PC-9 (cell line): ENCODE results near the gene GRIN3A. TPM values are rescaled to one million over a fixed set of nuclear protein-coding genes. Genes with fewer than 3 reads are reported as not detected.

Source experiments
- BruUV-seq: library from RNA; stranded (reverse); fragments of 400-500 nt; replicated peaks from 2 replicates; lab custom pipeline; 2021; lab: Mats Ljungman, UMichigan
- CTCF ChIA-PET: fragments of 300-600 bp; sonication (Branson Sonifier 250); formaldehyde crosslinking; loops from one replicate; lab custom pipeline; 2022; ENCODE audit warnings: antibody characterized with exemption; lab: Charles Lee
- POLR2A ChIA-PET: fragments of 300-600 bp; sonication (Branson Sonifier 250); formaldehyde crosslinking; loops from one replicate; lab custom pipeline; 2022; ENCODE audit warnings: antibody characterized with exemption; ENCODE audit not compliant: unreplicated experiment; lab: Charles Lee
- DNase-seq, 2 experiments: peaks; one replicate each; pipeline versions ENCODE4 v3.0.0 to v3.0.0-alpha.2; 2015 to 2022; ENCODE audit warnings: mixed read lengths in 1 of 2
- H2AFZ ChIP-seq: fragments of 200-600 bp; sonication (generic); 2 replicates; pipeline ENCODE4 v1.8.1; 2017; ENCODE audit warnings: antibody characterized with exemption
- H3F3A ChIP-seq: fragments of 200-600 bp; sonication (generic); 2 replicates; pipeline ENCODE4 v1.8.1; 2017; ENCODE audit warnings: antibody characterized with exemption, mild to moderate bottlenecking, low read depth; ENCODE audit not compliant: insufficient read depth
- H3K27ac ChIP-seq: fragments of 200-600 bp; sonication (generic); 2 replicates; pipeline ENCODE4 v1.6.1; 2016; ENCODE audit warnings: mixed run types
- H3K27me3 ChIP-seq: fragments of 200-600 bp; sonication (generic); 2 replicates; pipeline ENCODE4 v1.6.1; 2016; ENCODE audit warnings: low read depth, mixed run types; ENCODE audit not compliant: insufficient read depth
- H3K36me3 ChIP-seq: fragments of 200-600 bp; sonication (generic); 2 replicates; pipeline ENCODE4 v1.6.1; 2016; ENCODE audit warnings: low read depth, mixed run types
- H3K4me1 ChIP-seq: fragments of 200-600 bp; sonication (generic); replicated peaks from 2 replicates; pipeline ENCODE4 v1.6.1; 2016; ENCODE audit warnings: mixed run types; ENCODE audit not compliant: insufficient read depth
- H3K4me2 ChIP-seq: fragments of 200-600 bp; sonication (generic); 2 replicates; pipeline ENCODE4 v1.6.1; 2017; ENCODE audit warnings: mixed run types
- H3K4me3 ChIP-seq: fragments of 200-600 bp; sonication (generic); 2 replicates; pipeline ENCODE4 v1.6.1; 2016; ENCODE audit warnings: mixed run types
- H3K79me2 ChIP-seq: fragments of 200-600 bp; sonication (generic); 2 replicates; pipeline ENCODE4 v1.6.1; 2017; ENCODE audit warnings: low read depth, mixed run types
- H3K9me2 ChIP-seq: fragments of 200-600 bp; sonication (generic); 2 replicates; pipeline ENCODE4 v1.8.1; 2017; ENCODE audit warnings: mild to moderate bottlenecking; ENCODE audit not compliant: insufficient read depth
- H3K9me3 ChIP-seq: fragments of 200-600 bp; sonication (generic); 2 replicates; pipeline ENCODE4 v1.8.1; 2016; ENCODE audit warnings: low read depth; ENCODE audit not compliant: insufficient read depth
- H4K20me1 ChIP-seq: fragments of 200-600 bp; sonication (generic); 2 replicates; pipeline ENCODE4 v1.8.1; 2017; ENCODE audit not compliant: insufficient read depth
- EZH2 ChIP-seq: fragments of 200-600 bp; sonication (generic); IDR thresholded peaks from 2 replicates; pipeline ENCODE4 v1.8.0; 2017; ENCODE audit warnings: antibody characterized with exemption, low read depth
- intact Hi-C: fragments of 100-400 bp; cut with micrococcal nuclease; formaldehyde crosslinking; loops from one replicate; pipeline ENCODE4 v1.10.0; 2022; ENCODE audit not compliant: unreplicated experiment
- total RNA-seq: library from RNA; stranded (reverse); gene quantifications from 2 replicates; pipeline ENCODE4 v1.2.3, GENCODE V29; 2021
- TF ChIP-seq, protein P1 (sequence below): fragments of 200-600 bp; sonication (generic); conservative IDR thresholded peaks from 2 replicates; pipeline ENCODE4 v1.6.1; 2017; ENCODE audit warnings: mixed run types, antibody characterized with exemption, mild to moderate bottlenecking, moderate library complexity

Gene GRIN3A
- total RNA-seq, 1 experiment from 2014 or later, result not detected

DNA sequence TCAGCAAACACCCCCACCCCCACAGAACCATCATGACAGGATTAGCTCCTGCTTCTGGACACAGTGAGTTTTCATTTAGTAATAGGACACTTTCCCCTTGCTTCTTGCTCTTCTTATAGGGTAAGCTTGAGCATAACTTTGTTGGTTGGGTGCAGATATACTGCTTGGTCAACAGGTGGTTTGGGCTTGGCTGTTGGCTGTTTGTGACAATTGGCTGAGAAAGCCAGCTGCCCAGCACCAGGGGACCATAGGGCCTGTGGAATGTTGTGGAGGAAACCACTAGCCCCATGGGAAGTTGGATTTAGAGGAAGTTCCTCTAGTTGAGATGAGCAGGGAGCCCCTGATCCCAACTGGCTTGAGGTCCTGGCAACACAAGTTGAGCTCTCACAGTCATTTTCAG lies 174.2 kb downstream of the GRIN3A start:
- ChIA-PET POLR2A (no interaction called here), CTCF (no interaction called here)
- Histone ChIP-seq H3K9me2 (no peaks in the 10 kb centered on the region), H3K9me3 (no peaks in the 10 kb centered on the region), H3K79me2 (no peaks in the 10 kb centered on the region), H3F3A (no peaks in the 10 kb centered on the region), H3K4me2 (no peak overlapping the region), H3K4me3 (no peak overlapping the region), H3K27me3 (no peaks in the 10 kb centered on the region), H3K27ac (no peak overlapping the region), H3K4me1 (no peaks in the 10 kb centered on the region), H2AFZ (no peak overlapping the region), H3K36me3 (peaks cover 19% of the 10 kb centered on the region; the same call in 1 of the 2 replicates), H4K20me1 (0 out of 2 replicates have a peak, but pooled peaks cover 5% of the 10 kb centered on the region)
- TF ChIP-seq EZH2, result no peak
- TF ChIP-seq, protein P1, sequence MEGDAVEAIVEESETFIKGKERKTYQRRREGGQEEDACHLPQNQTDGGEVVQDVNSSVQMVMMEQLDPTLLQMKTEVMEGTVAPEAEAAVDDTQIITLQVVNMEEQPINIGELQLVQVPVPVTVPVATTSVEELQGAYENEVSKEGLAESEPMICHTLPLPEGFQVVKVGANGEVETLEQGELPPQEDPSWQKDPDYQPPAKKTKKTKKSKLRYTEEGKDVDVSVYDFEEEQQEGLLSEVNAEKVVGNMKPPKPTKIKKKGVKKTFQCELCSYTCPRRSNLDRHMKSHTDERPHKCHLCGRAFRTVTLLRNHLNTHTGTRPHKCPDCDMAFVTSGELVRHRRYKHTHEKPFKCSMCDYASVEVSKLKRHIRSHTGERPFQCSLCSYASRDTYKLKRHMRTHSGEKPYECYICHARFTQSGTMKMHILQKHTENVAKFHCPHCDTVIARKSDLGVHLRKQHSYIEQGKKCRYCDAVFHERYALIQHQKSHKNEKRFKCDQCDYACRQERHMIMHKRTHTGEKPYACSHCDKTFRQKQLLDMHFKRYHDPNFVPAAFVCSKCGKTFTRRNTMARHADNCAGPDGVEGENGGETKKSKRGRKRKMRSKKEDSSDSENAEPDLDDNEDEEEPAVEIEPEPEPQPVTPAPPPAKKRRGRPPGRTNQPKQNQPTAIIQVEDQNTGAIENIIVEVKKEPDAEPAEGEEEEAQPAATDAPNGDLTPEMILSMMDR, result no peak
- no TSS peak for BruUV-seq
- intact Hi-C loops, result no loop called here
- DNase-seq, result no peak

DNA sequence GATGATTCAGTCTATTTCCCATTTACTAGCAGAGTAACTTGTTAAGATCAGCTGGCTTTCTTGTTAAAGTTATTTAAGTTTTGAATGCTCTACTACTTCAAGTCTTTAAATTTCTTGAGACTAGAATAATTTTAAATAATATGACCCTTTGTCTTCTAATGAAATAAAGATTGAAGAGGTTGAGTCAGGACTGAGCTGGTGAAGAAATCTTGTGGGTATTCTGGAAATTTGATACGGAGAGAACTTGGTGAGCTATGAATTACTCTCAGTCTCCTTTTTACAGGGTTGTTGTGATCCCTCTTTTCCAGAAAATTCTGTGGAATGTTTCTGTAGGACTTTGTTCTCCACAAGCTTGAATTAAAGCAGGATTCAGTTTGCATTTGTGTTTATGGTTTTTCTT lies 175.5 kb downstream of the GRIN3A start:
- Histone ChIP-seq H3K79me2 (no peaks in the 10 kb centered on the region), H3F3A (no peaks in the 10 kb centered on the region), H3K9me2 (no peaks in the 10 kb centered on the region), H3K9me3 (no peaks in the 10 kb centered on the region), H3K27me3 (no peaks in the 10 kb centered on the region), H3K27ac (no peak overlapping the region), H2AFZ (no peak overlapping the region), H3K4me1 (no peaks in the 10 kb centered on the region), H3K4me2 (no peak overlapping the region), H3K4me3 (no peak overlapping the region), H3K36me3 (peaks cover 25% of the 10 kb centered on the region; the same call in 1 of the 2 replicates), H4K20me1 (0 out of 2 replicates have a peak, but pooled peaks cover 5% of the 10 kb centered on the region)
- ChIA-PET CTCF (no interaction called here), POLR2A (no interaction called here)
- DNase-seq, result no peak
- no TSS peak for BruUV-seq
- intact Hi-C loops, result no loop called here
- TF ChIP-seq, protein P1, result no peak
- TF ChIP-seq EZH2, result no peak

DNA sequence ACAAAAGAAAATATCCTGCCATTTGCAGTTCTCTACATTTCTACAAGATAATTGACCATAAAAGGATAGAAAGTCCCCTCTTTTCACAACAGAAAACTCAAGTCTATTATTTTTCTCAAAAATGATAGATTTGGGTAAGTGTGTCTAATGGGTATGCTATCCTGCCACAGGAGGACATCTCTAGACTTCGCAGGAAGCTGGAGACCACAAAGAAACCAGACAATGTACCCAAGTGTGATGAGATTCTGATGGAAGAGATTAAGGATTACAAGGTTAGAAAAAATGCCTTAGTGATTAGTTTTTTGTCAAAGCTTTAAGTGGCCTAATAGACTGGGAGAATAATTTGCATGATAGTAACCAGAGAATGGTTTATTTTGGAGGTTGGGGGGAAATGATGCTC lies 176.7 kb downstream of the GRIN3A start:
- H3F3A ChIP-seq, result no peaks in the 10 kb centered on the region
- POLR2A ChIA-PET, result no interaction called here
- TF ChIP-seq, protein P1, result no peak
- no peak for TF ChIP-seq EZH2
- no peak overlapping the region for H3K27ac ChIP-seq
- intact Hi-C loops, result no loop called here
- no TSS peak for BruUV-seq
- no peaks in the 10 kb centered on the region for H3K9me2 ChIP-seq
- H3K79me2 ChIP-seq, result no peaks in the 10 kb centered on the region
- H3K9me3 ChIP-seq, result no peaks in the 10 kb centered on the region
- H3K4me3 ChIP-seq, result no peak overlapping the region
- DNase-seq, result no peak
- H3K27me3 ChIP-seq, result no peaks in the 10 kb centered on the region
- H3K36me3 ChIP-seq, result peaks cover 32% of the 10 kb centered on the region
- CTCF ChIA-PET, result no interaction called here
- H3K4me1 ChIP-seq, result no peaks in the 10 kb centered on the region
- H2AFZ ChIP-seq, result no peak overlapping the region
- H4K20me1 ChIP-seq, result no peaks in the 10 kb centered on the region
- no peak overlapping the region for H3K4me2 ChIP-seq
